H9 (cell line): Measurements from ENCODE around the gene ALG8. TPM values are rescaled to one million over a fixed set of nuclear protein-coding genes. Genes with fewer than 3 reads are reported as not detected.

Source experiments
- DNase-seq: peaks from one replicate; pipeline ENCODE4 v3.0.0-alpha.2; 2017
- H2AFZ ChIP-seq: one replicate; pipeline ENCODE4 v1.6.1; 2013; ENCODE audit warnings: mild to moderate bottlenecking, low read length, control low read depth, moderate library complexity
- H2AK5ac ChIP-seq: 2 replicates; pipeline ENCODE4 v1.6.1; 2013; ENCODE audit warnings: low read length, control low read depth, mixed read lengths; ENCODE audit not compliant: insufficient read length
- H2BK120ac ChIP-seq: one replicate; pipeline ENCODE4 v1.6.1; 2013; ENCODE audit warnings: low read depth, mild to moderate bottlenecking, low read length, control low read depth, inconsistent platforms; ENCODE audit not compliant: poor library complexity, severe bottlenecking
- H2BK12ac ChIP-seq: 2 replicates; pipeline ENCODE4 v1.6.1; 2013; ENCODE audit warnings: low read length, control low read depth, mixed read lengths, low read depth; ENCODE audit not compliant: insufficient read length
- H2BK15ac ChIP-seq: 2 replicates; pipeline ENCODE4 v1.6.1; 2013; ENCODE audit warnings: low read depth, low read length, control low read depth
- H2BK20ac ChIP-seq: one replicate; pipeline ENCODE4 v1.6.1; 2013; ENCODE audit warnings: low read depth, mild to moderate bottlenecking, low read length, control low read depth, inconsistent platforms; ENCODE audit not compliant: poor library complexity, severe bottlenecking
- H2BK5ac ChIP-seq: 2 replicates; pipeline ENCODE4 v1.6.1; 2013; ENCODE audit warnings: low read length, control low read depth, mixed read lengths; ENCODE audit not compliant: insufficient read length
- H3K14ac ChIP-seq: 2 replicates; pipeline ENCODE4 v1.6.1; 2013; ENCODE audit warnings: low read length, control low read depth; ENCODE audit not compliant: insufficient read depth
- H3K18ac ChIP-seq: 2 replicates; pipeline ENCODE4 v1.6.1; 2013; ENCODE audit warnings: low read depth, mild to moderate bottlenecking, mixed read lengths, low read length, control low read depth; ENCODE audit not compliant: insufficient read length
- H3K23ac ChIP-seq: 2 replicates; pipeline ENCODE4 v1.6.1; 2013; ENCODE audit warnings: low read length, control low read depth, mixed read lengths, low read depth; ENCODE audit not compliant: insufficient read length
- H3K23me2 ChIP-seq: 2 replicates; pipeline ENCODE4 v1.6.1; 2013; ENCODE audit warnings: low read depth, mild to moderate bottlenecking, mixed read lengths, low read length, control low read depth; ENCODE audit not compliant: insufficient read length, poor library complexity, severe bottlenecking
- H3K27ac ChIP-seq: 2 replicates; pipeline ENCODE4 v1.5.1; 2013; ENCODE audit warnings: low read length, control low read depth, mixed read lengths, low read depth; ENCODE audit not compliant: insufficient read length
- H3K27me3 ChIP-seq: 2 replicates; pipeline ENCODE4 v1.6.1; 2013; ENCODE audit warnings: low read length, control low read depth, inconsistent platforms; ENCODE audit not compliant: insufficient read depth
- H3K4ac ChIP-seq: 2 replicates; pipeline ENCODE4 v1.6.1; 2013; ENCODE audit warnings: low read depth, mild to moderate bottlenecking, control low read depth, inconsistent platforms, low read length, moderate library complexity
- H3K4me1 ChIP-seq: 2 replicates; pipeline ENCODE4 v1.6.1; 2013; ENCODE audit warnings: low read length, control low read depth, inconsistent platforms; ENCODE audit not compliant: insufficient read depth
- H3K4me2 ChIP-seq: 2 replicates; pipeline ENCODE4 v1.6.1; 2013; ENCODE audit warnings: low read length, control low read depth, mixed read lengths; ENCODE audit not compliant: insufficient read length, insufficient read depth
- H3K56ac ChIP-seq: 2 replicates; pipeline ENCODE4 v1.6.1; 2013; ENCODE audit warnings: low read depth, mild to moderate bottlenecking, mixed read lengths, low read length, control low read depth; ENCODE audit not compliant: insufficient read length
- H3K79me1 ChIP-seq: 2 replicates; pipeline ENCODE4 v1.6.1; 2013; ENCODE audit warnings: low read depth, mild to moderate bottlenecking, moderate library complexity, low read length, control low read depth, inconsistent platforms; ENCODE audit not compliant: insufficient read depth, poor library complexity, severe bottlenecking
- H3K79me2 ChIP-seq: 2 replicates; pipeline ENCODE4 v1.6.1; 2013; ENCODE audit warnings: low read length, control low read depth, inconsistent platforms; ENCODE audit not compliant: insufficient read depth
- H3K9ac ChIP-seq: 2 replicates; pipeline ENCODE4 v1.6.1; 2013; ENCODE audit warnings: low read length, control low read depth, mixed read lengths; ENCODE audit not compliant: insufficient read length; ENCODE audit errors: extremely low read depth
- H3K9me3 ChIP-seq: one replicate; pipeline ENCODE4 v1.6.1; 2013; ENCODE audit warnings: low read depth, low read length, inconsistent platforms; ENCODE audit not compliant: control insufficient read depth
- H3T11ph ChIP-seq: one replicate; pipeline ENCODE4 v1.6.1; 2013; ENCODE audit warnings: mild to moderate bottlenecking, low read length, control low read depth, inconsistent platforms
- H4K20me1 ChIP-seq: one replicate; pipeline ENCODE4 v1.6.1; 2013; ENCODE audit not compliant: control insufficient read depth, insufficient read length, insufficient read depth
- H4K5ac ChIP-seq: 2 replicates; pipeline ENCODE4 v1.6.1; 2013; ENCODE audit warnings: low read depth, mild to moderate bottlenecking, mixed read lengths, low read length, control low read depth; ENCODE audit not compliant: insufficient read length
- H4K8ac ChIP-seq: replicated peaks from 2 replicates; pipeline ENCODE4 v1.6.1; 2013; ENCODE audit warnings: low read length, control low read depth, mixed read lengths, low read depth; ENCODE audit not compliant: insufficient read length
- H4K91ac ChIP-seq: 2 replicates; pipeline ENCODE4 v1.6.1; 2013; ENCODE audit warnings: low read depth, mild to moderate bottlenecking, moderate library complexity, mixed read lengths, low read length, control low read depth; ENCODE audit not compliant: insufficient read length
- H3K27ac Mint-ChIP-seq, 3 experiments: 2 replicates in 2 of 3; 3 replicates in 1 of 3; pipeline ENCODE4 v1.8.0; 2020 to 2021; ENCODE audit warnings: mixed read lengths in 3 of 3, mild to moderate bottlenecking in 1 of 3, moderate library complexity in 1 of 3
- H3K27me3 Mint-ChIP-seq: 2 replicates; pipeline ENCODE4 v1.8.0; 2021; ENCODE audit warnings: low read depth, mild to moderate bottlenecking, moderate library complexity, mixed read lengths
- H3K36me3 Mint-ChIP-seq, 3 experiments: 2 replicates in 2 of 3; 3 replicates in 1 of 3; pipeline ENCODE4 v1.8.0; 2020 to 2021; ENCODE audit warnings: low read depth in 3 of 3, mixed read lengths in 3 of 3; ENCODE audit not compliant: insufficient read depth in 1 of 3
- H3K4me1 Mint-ChIP-seq, 2 experiments: 2 replicates each; pipeline ENCODE4 v1.8.0; 2020; ENCODE audit warnings: mixed read lengths in 2 of 2
- H3K4me3 Mint-ChIP-seq, 2 experiments: 2 replicates in 1 of 2; 3 replicates in 1 of 2; pipeline ENCODE4 v1.8.0; 2020 to 2021; ENCODE audit warnings: mild to moderate bottlenecking in 2 of 2, mixed read lengths in 2 of 2, moderate library complexity in 1 of 2
- H3K9me3 Mint-ChIP-seq, 2 experiments: 2 replicates in 1 of 2; 3 replicates in 1 of 2; pipeline ENCODE4 v1.8.0; 2020; ENCODE audit warnings: mild to moderate bottlenecking in 2 of 2, mixed read lengths in 2 of 2, moderate library complexity in 1 of 2
- WGBS: extraction: QIAGEN DNeasy Blood & Tissue Kit; methylation state at CpG from one replicate; pipeline ENCODE4 v1.1.7; 2013; ENCODE audit warnings: missing lambda C conversion rate, low lambda C conversion rate, mixed read lengths; ENCODE audit not compliant: insufficient read length; ENCODE audit errors: extremely low coverage; 5-methylcytosine and 5-hydroxymethylcytosine counted together
- total RNA-seq: library from RNA; stranded (reverse); gene quantifications from 2 replicates; pipeline ENCODE4 v1.2.1, GENCODE V29; 2021
- TF ChIP-seq, protein P1 (sequence below): fragments of 200-600 bp; sonication (generic); conservative IDR thresholded peaks from 3 replicates; pipeline ENCODE4 v1.8.0; 2021; ENCODE audit warnings: antibody characterized with exemption, mild to moderate bottlenecking

ALG8 gene
- total RNA-seq, 1 experiment from 2014 or later: 77.5 TPM

GRCh38 chr11:78177216-78177615, 37.8 kb upstream of the ALG8 start:
- Histone ChIP-seq H3K4me2 (no peak overlapping the region), H2BK5ac (no peak overlapping the region), H2BK20ac (no peak overlapping the region), H3K9ac (no peak overlapping the region), H3K27me3 (no peaks in the 10 kb centered on the region), H3K9me3 (no peaks in the 10 kb centered on the region), H4K20me1 (peaks cover 2% of the 10 kb centered on the region), H3K79me2 (no peaks in the 10 kb centered on the region), H2BK120ac (no peak overlapping the region), H3K4ac (no peak overlapping the region), H3K79me1 (no peaks in the 10 kb centered on the region), H2AK5ac (no peak overlapping the region), H2AFZ (no peak overlapping the region), H3T11ph (no peak overlapping the region), H3K23me2 (no peaks in the 10 kb centered on the region), H2BK12ac (no peak overlapping the region), H3K27ac (no peak overlapping the region), H3K23ac (no peak overlapping the region), H3K18ac (no peak overlapping the region), H3K56ac (no peak overlapping the region), H4K8ac (no peak overlapping the region), H4K91ac (no peak overlapping the region), H2BK15ac (no peak overlapping the region), H3K4me1 (no peaks in the 10 kb centered on the region), H4K5ac (no peak overlapping the region), H3K14ac (no peak overlapping the region)
- no peak overlapping the region for H3K4me3 Mint-ChIP-seq
- WGBS: no CpG with 5 or more reads among the region's 7 CpGs
- DNase-seq: no peak
- H3K27ac Mint-ChIP-seq: no peak overlapping the region; a peak in 1 of 7 replicates
- peaks cover 4 to 12% (median 5%) of the 10 kb centered on the region in 3 experiments; a peak in 4 of 7 replicates for H3K36me3 Mint-ChIP-seq
- H3K4me1 Mint-ChIP-seq: peaks cover 3 to 4% of the 10 kb centered on the region in 2 experiments; a peak in 2 of 4 replicates
- TF ChIP-seq, protein P1, sequence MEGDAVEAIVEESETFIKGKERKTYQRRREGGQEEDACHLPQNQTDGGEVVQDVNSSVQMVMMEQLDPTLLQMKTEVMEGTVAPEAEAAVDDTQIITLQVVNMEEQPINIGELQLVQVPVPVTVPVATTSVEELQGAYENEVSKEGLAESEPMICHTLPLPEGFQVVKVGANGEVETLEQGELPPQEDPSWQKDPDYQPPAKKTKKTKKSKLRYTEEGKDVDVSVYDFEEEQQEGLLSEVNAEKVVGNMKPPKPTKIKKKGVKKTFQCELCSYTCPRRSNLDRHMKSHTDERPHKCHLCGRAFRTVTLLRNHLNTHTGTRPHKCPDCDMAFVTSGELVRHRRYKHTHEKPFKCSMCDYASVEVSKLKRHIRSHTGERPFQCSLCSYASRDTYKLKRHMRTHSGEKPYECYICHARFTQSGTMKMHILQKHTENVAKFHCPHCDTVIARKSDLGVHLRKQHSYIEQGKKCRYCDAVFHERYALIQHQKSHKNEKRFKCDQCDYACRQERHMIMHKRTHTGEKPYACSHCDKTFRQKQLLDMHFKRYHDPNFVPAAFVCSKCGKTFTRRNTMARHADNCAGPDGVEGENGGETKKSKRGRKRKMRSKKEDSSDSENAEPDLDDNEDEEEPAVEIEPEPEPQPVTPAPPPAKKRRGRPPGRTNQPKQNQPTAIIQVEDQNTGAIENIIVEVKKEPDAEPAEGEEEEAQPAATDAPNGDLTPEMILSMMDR: no peak
- no peaks in the 10 kb centered on the region for H3K27me3 Mint-ChIP-seq
- H3K9me3 Mint-ChIP-seq: no peaks in the 10 kb centered on the region
